ENCODE measurements around the gene ERVH48-1.
A peak's percentile ranks its signal among the peaks of the same experiment; 100 is the strongest.
"Not testable (repeated sequence)": the region's sequence is repeated elsewhere in the genome, so short reads cannot be mapped to it uniquely, and the experiment has no call there.

Gene ERVH48-1

GRCh38 chr21:42903817-42904216, 21.6 kb downstream of the ERVH48-1 start:
- no peak for DNase-seq (ENCODE audit: low spot score)

DNA sequence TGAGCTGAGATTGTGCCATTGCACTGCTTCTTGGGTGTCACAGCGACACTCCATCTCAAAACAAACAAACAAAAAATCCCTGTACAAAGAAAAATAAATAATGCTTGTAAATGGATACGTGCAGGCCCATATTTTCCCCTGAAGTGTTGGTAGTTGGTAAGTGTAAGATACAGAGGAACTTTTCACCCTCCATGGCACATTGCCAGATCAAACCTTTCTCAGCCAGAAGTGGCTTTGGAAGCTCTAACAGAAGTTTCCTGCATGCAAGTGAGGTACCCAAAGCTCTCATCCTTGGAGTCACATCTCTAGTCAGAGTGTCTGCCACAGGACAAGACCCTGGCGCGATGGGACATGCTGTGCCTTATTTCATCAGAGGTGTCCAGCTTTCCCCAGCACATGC, 25.0 kb downstream of the ERVH48-1 start:
- DNase-seq (ENCODE audit: low spot score), result no peak

GRCh38 chr21:42892931-42893755, 32.3 kb downstream of the ERVH48-1 start, which contains the start of gene NDUFV3:
Gene NDUFV3 (plus strand): TSS chr21:42893309. CDS start chr21:42893334, 25 bp downstream.
- peak; percentile 100 for DNase-seq (ENCODE audit: low spot score)

DNA sequence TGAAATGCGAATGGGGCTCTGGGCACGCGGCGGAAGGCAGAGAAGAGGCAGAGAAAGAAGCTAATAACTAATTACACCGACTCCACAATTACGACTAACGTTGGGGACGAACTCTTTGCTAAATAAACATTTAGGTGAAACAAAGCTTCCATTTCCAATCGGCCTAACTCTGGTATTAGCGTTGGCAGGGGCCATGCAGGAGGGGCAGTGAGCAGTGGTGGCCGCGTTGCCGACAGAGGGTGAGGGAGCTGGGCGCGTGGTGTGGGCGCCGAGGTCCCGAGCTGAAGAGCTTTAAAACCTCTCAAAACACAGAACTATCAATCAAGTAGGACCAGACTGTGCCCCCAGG, 32.9 kb downstream of the ERVH48-1 start:
- DNase-seq (ENCODE audit: low spot score), result peak; percentile 1

GRCh38 chr21:42887326-42887725, 38.1 kb downstream of the ERVH48-1 start:
- DNase-seq (ENCODE audit: low spot score), result no peak

DNA sequence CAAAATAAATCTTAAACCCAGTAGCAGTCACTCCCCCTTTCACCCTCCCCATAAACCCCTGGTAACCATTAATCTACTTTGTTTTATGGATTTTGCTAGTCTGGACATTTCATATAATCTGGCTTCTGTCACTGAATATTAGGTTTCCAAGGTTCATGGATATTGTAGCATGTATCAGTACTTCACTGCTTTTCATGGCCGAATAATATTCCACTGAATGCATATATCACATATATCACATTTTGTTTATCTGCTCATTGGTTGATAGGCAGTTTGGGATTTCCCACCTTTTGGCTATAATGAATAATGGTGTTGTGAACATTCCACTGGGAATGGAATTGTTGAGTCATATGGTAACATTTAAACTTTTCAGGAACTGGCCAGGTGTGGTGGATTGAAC, 41.5 kb downstream of the ERVH48-1 start:
- DNase-seq (ENCODE audit: low spot score), result no peak

DNA sequence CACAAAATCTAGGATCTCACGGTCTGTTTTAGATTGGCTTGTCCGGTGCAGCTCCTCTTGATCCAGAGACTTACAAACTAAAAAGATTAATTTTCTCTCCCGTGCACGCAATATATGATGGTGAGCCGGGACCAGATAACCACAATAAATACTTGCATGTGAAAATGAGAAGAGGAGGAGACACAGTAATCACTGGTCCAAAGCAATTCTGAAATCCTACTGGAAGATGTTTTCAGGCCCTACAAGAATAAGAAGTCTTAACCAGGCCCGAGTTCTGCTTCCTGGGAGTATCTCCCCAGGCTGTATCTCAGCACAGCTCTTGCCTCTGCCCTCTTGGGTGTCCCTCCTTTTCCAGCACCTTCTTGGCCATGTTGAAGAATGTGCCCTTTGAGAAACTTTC, 45.1 kb downstream of the ERVH48-1 start:
- DNase-seq (ENCODE audit: low spot score), result no peak

DNA sequence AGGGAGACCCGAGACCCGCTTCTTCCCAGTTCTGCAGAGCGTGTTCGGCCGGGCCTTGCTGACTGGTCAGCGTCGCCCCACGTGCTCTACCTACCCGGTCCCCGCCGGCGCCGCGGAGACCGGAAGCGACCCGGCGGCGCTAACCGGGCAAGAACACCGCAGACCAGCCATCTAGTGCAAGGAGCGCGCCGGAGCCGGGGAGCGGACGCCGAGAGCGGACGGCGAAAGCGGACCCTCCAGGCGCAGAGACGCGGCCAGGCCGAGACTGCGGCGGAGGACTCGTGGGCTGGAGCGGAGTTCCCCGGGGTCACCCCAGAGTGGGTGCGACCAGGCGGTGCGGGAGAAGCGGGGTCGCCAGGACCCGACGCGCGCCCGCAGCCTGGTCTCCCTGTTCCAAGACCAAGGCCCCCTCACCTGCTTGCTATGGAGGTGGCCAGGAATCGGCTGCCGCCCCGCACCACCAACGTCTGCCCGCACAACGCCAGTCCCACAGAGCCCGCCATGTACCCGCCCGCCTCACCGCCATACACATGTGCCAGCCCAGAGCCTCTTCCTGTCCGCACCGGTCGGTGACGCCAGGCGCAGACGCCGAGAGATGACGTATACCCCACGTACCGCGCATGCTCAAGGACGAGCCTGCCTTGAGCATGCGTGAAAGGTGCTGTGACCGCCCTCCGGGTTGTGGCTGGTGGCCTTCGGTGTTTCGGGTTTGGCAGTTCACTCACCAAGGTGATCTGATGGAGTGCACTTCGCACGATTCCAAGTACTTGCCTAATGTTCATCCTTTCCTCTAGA, 46.2 kb downstream of the ERVH48-1 start, which contains the start of gene WDR4:
WDR4 (minus strand) TSS at position 547 of the 795 bp plus-strand sequence; CDS start at position 503, 44 bp downstream.
- peak; percentile 98 for DNase-seq (ENCODE audit: low spot score)

- DNase-seq (ENCODE audit: low spot score), result no peak
Observed at GRCh38 chr21:42878678-42878992, 46.8 kb downstream of the ERVH48-1 start.

DNA sequence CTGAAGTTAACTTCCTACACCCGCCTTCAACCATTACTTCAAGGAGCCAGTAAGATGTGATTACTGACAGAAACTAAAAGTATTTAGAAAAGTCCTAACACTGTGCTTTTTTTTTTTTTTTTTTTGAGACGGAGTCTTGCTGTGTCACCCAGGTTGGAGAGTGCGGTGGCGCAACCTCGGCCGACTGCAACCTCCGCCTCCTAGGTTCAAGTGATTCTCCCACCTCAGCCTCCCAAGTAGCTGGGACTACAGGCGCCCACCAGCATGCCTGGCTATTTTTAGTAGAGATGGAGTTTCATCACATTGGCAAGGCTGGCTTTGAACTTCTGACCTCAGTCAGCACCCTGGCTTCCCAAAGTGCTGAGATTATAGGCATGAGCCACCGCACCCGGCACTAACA, 49.6 kb downstream of the ERVH48-1 start:
- DNase-seq (ENCODE audit: low spot score), result not testable (repeated sequence)

- DNase-seq (ENCODE audit: low spot score), result no peak
Observed at GRCh38 chr21:42873096-42873495, 52.3 kb downstream of the ERVH48-1 start.

GRCh38 chr21:42868196-42868595, 57.2 kb downstream of the ERVH48-1 start:
- DNase-seq (ENCODE audit: low spot score), result no peak
